HG02970 (cell line): Measurements from ENCODE around the gene IPP.
"Not testable (repeated sequence)": the region's sequence is repeated elsewhere in the genome, so short reads cannot be mapped to it uniquely, and the experiment has no call there.

Source experiments
- ATAC-seq: cut with Tn5 transposase; IDR thresholded peaks from one replicate; pipeline ENCODE4 v1.9.1; 2021; ENCODE audit warnings: mild to moderate bottlenecking, moderate library complexity, moderate number of reproducible peaks; ENCODE audit not compliant: unreplicated experiment, low FRiP score

Gene IPP

GRCh38 chr1:45750298-45751038, at the start of gene IPP:
Gene IPP (minus strand): TSS chr1:45750653. CDS start chr1:45746411, 4,242 bp downstream.
- peak; percentile 93 for ATAC-seq

DNA sequence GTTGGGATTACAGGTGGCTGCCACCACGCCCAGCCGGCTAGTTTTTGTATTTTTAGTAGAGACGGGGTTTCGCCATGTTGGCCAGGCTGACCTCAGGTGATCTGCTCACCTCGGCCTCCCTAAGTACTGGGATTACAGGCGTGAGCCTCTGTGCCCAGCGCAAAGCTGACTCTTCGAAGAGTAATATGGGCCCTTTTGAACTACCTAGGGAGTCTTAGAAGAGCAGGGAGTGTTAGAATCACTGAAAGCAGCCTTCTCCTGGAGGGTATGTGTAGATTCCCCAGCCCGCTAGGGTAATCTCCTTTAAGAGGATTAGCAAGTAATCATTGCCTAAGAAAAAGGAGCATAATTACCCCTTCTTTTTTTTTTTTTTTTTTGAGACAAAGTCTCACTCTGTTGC, 46.5 kb upstream of the IPP start:
- ATAC-seq: no peak

- no peak for ATAC-seq
Measured at GRCh38 chr1:45796381-45796780, 45.9 kb upstream of the IPP start.

DNA sequence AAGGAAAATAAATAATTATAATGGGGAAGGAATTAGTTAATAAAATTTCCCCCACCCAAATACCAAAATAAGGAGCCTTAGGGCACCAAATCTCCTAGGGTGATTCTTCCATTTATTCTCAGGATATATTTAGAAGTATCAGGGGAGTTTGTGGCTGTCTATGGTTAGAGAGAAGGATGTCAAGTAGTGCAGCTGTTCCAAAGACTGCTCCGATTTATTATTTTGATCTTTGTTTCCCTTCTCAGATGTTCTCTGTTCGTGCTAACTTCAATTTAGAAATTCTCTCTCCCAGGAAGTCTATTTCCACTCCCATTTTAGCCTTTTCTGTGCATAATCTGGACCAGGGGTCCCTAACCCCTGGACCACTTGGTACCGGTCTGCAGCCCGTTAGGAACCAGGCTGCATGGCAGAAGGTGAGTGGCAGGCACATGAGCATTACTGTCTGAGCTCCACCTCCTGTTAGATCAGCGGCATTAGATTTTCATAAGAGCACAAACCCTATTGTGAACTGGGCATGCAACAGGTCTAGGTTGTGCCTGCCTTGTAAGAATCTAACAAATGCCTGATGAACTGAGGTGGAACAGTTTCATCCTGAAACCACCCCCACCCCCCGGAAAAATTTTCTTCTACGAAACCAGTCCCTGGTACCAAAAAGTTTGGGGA, 43.6 kb upstream of the IPP start:
- ATAC-seq: no peak

DNA sequence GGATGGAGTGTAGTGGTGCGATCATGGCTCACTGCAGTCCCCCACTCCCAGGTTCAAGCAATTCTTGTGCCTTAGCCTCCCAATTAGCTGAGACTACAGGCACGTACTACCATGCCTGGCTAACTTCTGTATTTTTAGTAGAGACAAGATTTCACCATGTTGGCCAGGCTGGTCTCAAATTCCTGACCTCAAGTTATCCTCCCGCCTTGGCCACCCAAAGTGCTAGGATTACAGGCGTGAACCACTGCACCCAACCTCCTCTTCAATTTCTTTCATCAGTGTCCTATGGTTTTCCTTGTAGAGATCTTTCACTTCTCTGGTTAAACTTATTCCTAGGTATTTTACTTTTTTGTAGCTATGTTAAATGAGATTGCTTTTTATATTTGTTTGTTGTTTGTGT, 42.3 kb upstream of the IPP start:
- no peak for ATAC-seq

- ATAC-seq: no peak
Measured at GRCh38 chr1:45789601-45790000, 39.1 kb upstream of the IPP start.

DNA sequence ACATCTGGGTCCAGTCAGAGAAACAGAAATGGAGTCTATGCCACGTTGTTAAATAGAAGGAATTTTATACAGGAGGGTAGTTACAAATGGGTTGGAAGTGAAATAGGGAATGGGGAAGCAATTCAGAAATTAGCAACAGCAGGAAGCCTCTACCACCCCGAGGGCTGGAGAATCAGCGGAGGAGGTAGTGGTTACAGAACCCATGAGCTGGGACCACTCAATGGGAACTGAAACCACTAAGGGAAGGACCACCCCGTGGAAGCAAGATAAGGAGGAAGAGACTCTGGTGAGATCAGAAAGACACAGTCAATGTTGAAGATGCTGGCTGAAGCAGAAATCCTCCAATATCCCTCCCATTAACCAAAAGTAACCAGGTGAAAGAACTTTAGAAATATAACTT, 37.5 kb upstream of the IPP start:
- no peak for ATAC-seq

DNA sequence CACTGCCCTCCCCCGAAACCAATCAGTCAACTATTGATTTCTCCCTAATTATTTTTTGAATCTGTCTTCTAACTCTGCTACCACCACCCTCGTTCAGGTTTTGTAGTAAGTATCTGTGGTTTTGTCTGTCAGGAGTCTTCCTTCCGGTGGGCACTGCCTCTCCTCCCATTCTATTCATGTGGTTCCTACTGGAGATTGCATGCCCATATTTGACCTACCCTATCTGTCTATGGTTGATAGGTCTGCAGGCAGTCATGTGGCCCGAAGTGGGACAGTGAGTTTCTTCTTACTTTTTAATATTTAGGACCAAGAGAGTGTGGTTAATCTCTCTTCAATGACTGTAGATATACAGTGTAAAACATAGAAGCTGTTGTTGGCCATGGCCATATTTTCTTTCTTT, 35.1 kb upstream of the IPP start:
- no peak for ATAC-seq

GRCh38 chr1:45775794-45776193, 25.3 kb upstream of the IPP start:
- ATAC-seq: no peak

- ATAC-seq: no peak
Measured at GRCh38 chr1:45772971-45773370, 22.5 kb upstream of the IPP start.

- no peak for ATAC-seq
Measured at GRCh38 chr1:45769261-45769932, 18.9 kb upstream of the IPP start.

GRCh38 chr1:45767035-45767434, 16.6 kb upstream of the IPP start:
- no peak for ATAC-seq

DNA sequence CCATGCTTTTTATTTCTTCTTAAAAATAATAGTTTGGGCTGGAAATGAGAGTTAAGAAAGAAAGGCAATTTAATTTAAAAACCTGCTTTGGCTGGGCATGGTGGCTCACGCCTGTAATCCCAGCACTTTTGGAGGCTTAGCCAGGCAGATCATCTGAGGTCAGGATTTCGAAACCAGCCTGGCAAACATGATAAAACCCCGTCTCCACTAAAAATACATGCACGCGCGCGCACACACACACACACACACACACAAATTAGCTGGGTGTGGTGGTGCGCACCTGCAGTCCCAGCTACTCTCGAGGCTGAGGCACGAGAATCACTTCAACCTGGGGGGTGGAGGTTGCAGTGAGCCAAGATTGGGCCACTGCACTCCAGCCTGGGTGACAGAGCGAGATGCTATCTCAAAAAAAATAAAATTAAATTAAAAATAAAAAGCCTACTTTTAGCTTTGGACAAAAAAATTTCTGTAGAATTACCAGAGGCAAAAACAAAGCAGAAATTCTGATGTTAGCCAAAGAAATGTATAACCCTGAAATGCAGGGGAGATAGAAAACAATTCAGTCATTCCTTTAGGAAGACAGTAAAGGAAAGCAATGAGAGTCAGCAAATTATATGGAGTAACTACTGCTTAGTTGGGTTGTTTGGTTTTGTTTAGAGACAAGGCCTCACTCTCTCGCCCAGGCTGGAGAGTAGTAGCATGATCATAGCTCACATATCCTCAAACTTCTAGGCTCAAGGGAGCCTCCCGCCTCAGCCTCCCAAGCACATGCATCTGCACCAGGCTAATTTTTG, 15.7 kb upstream of the IPP start:
- ATAC-seq: no peak

DNA sequence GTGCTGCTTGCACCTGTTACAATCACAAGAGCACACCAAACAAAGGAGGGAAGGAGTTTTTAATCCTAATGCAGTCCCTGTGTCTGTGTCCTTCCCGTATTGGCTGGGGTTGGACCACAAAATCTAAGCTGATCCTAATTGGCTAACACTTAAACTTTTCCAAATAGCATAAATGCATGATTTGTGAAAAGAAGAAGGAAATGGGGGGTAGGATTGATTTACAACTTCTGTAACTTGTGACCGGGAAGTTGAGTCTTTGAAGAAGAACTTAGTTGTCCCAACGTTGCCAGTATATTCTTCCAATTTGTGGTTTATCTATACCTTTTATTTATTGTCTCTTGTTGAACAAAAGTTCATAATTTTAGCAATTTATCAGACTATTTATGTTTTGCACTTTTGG, 11.8 kb upstream of the IPP start:
- no peak for ATAC-seq

GRCh38 chr1:45755697-45756096, 5.2 kb upstream of the IPP start:
- ATAC-seq: no peak

GRCh38 chr1:45753248-45754037, 3.0 kb upstream of the IPP start:
- ATAC-seq: no peak

GRCh38 chr1:45752441-45753052, 2.1 kb upstream of the IPP start:
- no peak for ATAC-seq

DNA sequence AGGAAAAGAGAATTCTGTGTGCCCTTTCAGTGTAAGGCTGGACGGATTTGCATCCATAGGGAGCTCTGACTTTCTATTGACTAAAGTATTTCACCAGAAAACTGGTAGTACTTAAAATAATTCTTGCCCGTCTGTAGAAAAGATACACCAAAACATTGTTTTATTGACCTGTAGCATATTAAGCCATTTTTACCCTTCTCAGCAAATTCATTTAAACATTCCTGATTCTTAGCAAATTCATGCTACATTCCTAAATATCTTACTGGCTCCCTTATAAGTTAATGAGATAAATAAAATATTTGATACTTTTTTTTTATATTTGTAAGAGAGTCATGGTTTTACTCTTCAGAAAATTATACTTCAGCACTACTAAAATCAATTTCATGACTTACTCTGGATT, 1.6 kb upstream of the IPP start:
- no peak for ATAC-seq

- ATAC-seq: not testable (repeated sequence)
Measured at GRCh38 chr1:45751039-45751838, 786 bp upstream of the IPP start.
